ENCODE results near the gene P2RY2.
"Not testable (repeated sequence)": the region's sequence is repeated elsewhere in the genome, so short reads cannot be mapped to it uniquely, and the experiment has no call there.

The P2RY2 gene

GRCh38 chr11:73258104-73259035, 40.3 kb downstream of the P2RY2 start:
- intact Hi-C loops (cut with DNase I) = no loop called here
- DNase-seq = peak in 1 of 10 donors; percentile 35

- intact Hi-C loops (cut with DNase I) = no loop called here
- peak in 1 of 10 donors; percentile 34 for DNase-seq
Observed at GRCh38 chr11:73259406-73260126, 41.5 kb downstream of the P2RY2 start.

GRCh38 chr11:73260127-73260457, 42.0 kb downstream of the P2RY2 start:
- DNase-seq = peak in 1 of 10 donors; percentile 11
- intact Hi-C loops (cut with DNase I) = no loop called here

GRCh38 chr11:73262851-73263495, 44.9 kb downstream of the P2RY2 start:
- intact Hi-C loops (cut with DNase I) = no loop called here
- DNase-seq = peak in 2 of 10 donors; percentile 9 to 21

- intact Hi-C loops (cut with DNase I) = no loop called here
- no peak for DNase-seq
Observed at GRCh38 chr11:73263640-73264039, 45.6 kb downstream of the P2RY2 start.

- peak in 2 of 10 donors; percentile 25 to 58 for DNase-seq
- intact Hi-C loops (cut with DNase I) = no loop called here
Observed at GRCh38 chr11:73265278-73265810, 47.3 kb downstream of the P2RY2 start.

- peak in 2 of 10 donors; percentile 36 to 43 for DNase-seq
- intact Hi-C loops (cut with DNase I) = no loop called here
Observed at GRCh38 chr11:73265853-73266645, 48.0 kb downstream of the P2RY2 start.

- intact Hi-C loops (cut with DNase I) = no loop called here
- peak in 1 of 10 donors; percentile 43 for DNase-seq
Observed at GRCh38 chr11:73266646-73267020, 48.6 kb downstream of the P2RY2 start.

GRCh38 chr11:73267122-73267846, 49.2 kb downstream of the P2RY2 start:
- peak in 2 of 10 donors; percentile 5 to 9 for DNase-seq
- intact Hi-C loops (cut with DNase I) = no loop called here

- intact Hi-C loops (cut with DNase I) = no loop called here
- DNase-seq = peak in 2 of 10 donors; percentile 50 to 77
Observed at GRCh38 chr11:73267906-73268540, 49.9 kb downstream of the P2RY2 start.

- DNase-seq = peak in 2 of 10 donors; percentile 39 to 75
Observed at GRCh38 chr11:73268671-73269271, 50.7 kb downstream of the P2RY2 start.

GRCh38 chr11:73269459-73270015, 51.5 kb downstream of the P2RY2 start:
- DNase-seq = peak in 2 of 10 donors; percentile 27 to 52
- intact Hi-C loops (cut with DNase I) = no loop called here

More at GRCh38 chr11:73268671-73269271, 50.7 kb downstream of the P2RY2 start:
- intact Hi-C loops (cut with DNase I) = no loop called here

GRCh38 chr11:73270016-73270854, 52.2 kb downstream of the P2RY2 start:
- peak in 2 of 10 donors; percentile 20 to 31 for DNase-seq
- intact Hi-C loops (cut with DNase I) = no loop called here

- DNase-seq = peak in 3 of 10 donors; percentile 12 to 73 (median 35)
- intact Hi-C loops (cut with DNase I) = no loop called here
Observed at GRCh38 chr11:73270855-73271477, 52.9 kb downstream of the P2RY2 start.

GRCh38 chr11:73271478-73271865, 53.4 kb downstream of the P2RY2 start:
- DNase-seq = peak in 2 of 10 donors; percentile 6 to 14
- intact Hi-C loops (cut with DNase I) = not testable (repeated sequence)

GRCh38 chr11:73271936-73272679, 54.0 kb downstream of the P2RY2 start, which contains the start of gene P2RY6:
Gene P2RY6, plus strand, starts transcription at chr11:73272338. Its CDS starts 24,181 bp downstream, at chr11:73296519.
- peak in 3 of 10 donors; percentile 18 to 79 (median 64) for DNase-seq
- intact Hi-C loops (cut with DNase I) = no loop called here

All from posterior cingulate gyrus (tissue), 11 donors.